Endothelial cell of umbilical vein (primary cell): ENCODE data around the gene AUTS2. TPM values are rescaled to one million over a fixed set of nuclear protein-coding genes. Genes with fewer than 3 reads are reported as not detected.

Experiments used
- BruUV-seq: library from RNA; stranded (reverse); fragments of 400-500 nt; replicated peaks from 2 replicates; lab custom pipeline; 2021; lab: Mats Ljungman, UMichigan
- CTCF ChIA-PET: fragments of 300-600, 350-600 bp; sonication (Branson Sonifier 250); formaldehyde crosslinking; loops from one replicate; lab custom pipeline; 2021; ENCODE audit warnings: antibody characterized with exemption, inconsistent platforms; lab: Charles Lee
- POLR2A ChIA-PET: fragments of 300-600, 350-600 bp; sonication (Branson Sonifier 250); formaldehyde crosslinking; loops from one replicate; lab custom pipeline; 2021; ENCODE audit warnings: antibody characterized with exemption, inconsistent platforms; lab: Charles Lee
- DNase-seq: peaks from one replicate; pipeline ENCODE4 v3.0.0-alpha.2; 2011; ENCODE audit warnings: low read depth, low spot score
- FAIRE-seq: peaks from 2 replicates; lab custom pipeline; 2011; peaks lifted over from hg19 to GRCh38; lab: Jason Lieb, UNC
- H2AFZ ChIP-seq: 2 replicates; pipeline ENCODE4 v1.6.0; 2012; ENCODE audit warnings: low read depth, low read length, control low read depth, inconsistent platforms
- H3K27ac ChIP-seq: 2 replicates; pipeline ENCODE4 v1.5.1; 2011; ENCODE audit warnings: low read depth, mild to moderate bottlenecking, control low read depth, low read length, moderate library complexity; ENCODE audit not compliant: insufficient read depth
- H3K27me3 ChIP-seq, 2 experiments: 2 replicates each; pipeline versions ENCODE4 v1.6.0 to v1.6.1; 2011; ENCODE audit warnings: low read length in 2 of 2, mixed read lengths in 1 of 2; ENCODE audit not compliant: control insufficient read depth in 2 of 2, insufficient read depth in 2 of 2
- H3K36me3 ChIP-seq, 2 experiments: 2 replicates in 1 of 2; 3 replicates in 1 of 2; pipeline ENCODE4 v1.5.1; 2011; ENCODE audit warnings: low read length in 2 of 2, mild to moderate bottlenecking in 1 of 2, moderate library complexity in 1 of 2; ENCODE audit not compliant: control insufficient read depth in 2 of 2, insufficient read depth in 2 of 2; ENCODE audit errors: extremely low read depth in 1 of 2
- H3K4me1 ChIP-seq: 3 replicates; pipeline ENCODE4 v1.5.1; 2011; ENCODE audit warnings: mild to moderate bottlenecking, low read length; ENCODE audit not compliant: control insufficient read depth, insufficient read depth; ENCODE audit errors: extremely low read depth
- H3K4me2 ChIP-seq: 2 replicates; pipeline ENCODE4 v1.6.1; 2011; ENCODE audit warnings: low read length, control low read depth, mixed read lengths; ENCODE audit not compliant: insufficient read depth
- H3K4me3 ChIP-seq, 3 experiments: fragments of 200-600 bp in 1 of 3; sonication (generic), shearing (Covaris generic) in 1 of 3; replicated peaks in 1 of 3; 2 replicates each; pipeline ENCODE4 v1.5.1; 2011 to 2016; ENCODE audit warnings: control low read depth in 3 of 3, low read length in 3 of 3, mild to moderate bottlenecking in 2 of 3, inconsistent platforms in 1 of 3, low read depth in 1 of 3, moderate library complexity in 1 of 3; ENCODE audit not compliant: insufficient read depth in 1 of 3
- H3K79me2 ChIP-seq: 2 replicates; pipeline ENCODE4 v1.6.0; 2012; ENCODE audit warnings: low read length, inconsistent platforms; ENCODE audit not compliant: control insufficient read depth, insufficient read depth
- H3K9ac ChIP-seq: replicated peaks from 2 replicates; pipeline ENCODE3; 2011; ENCODE audit warnings: low read length, control low read depth; ENCODE audit not compliant: insufficient read depth; ENCODE audit errors: extremely low read depth
- H3K9me1 ChIP-seq: replicated peaks from 3 replicates; pipeline ENCODE4 v1.6.0; 2011; ENCODE audit warnings: mild to moderate bottlenecking, low read length; ENCODE audit not compliant: control insufficient read depth, insufficient read depth; ENCODE audit errors: extremely low read depth
- H3K9me3 ChIP-seq: replicated peaks from 2 replicates; pipeline ENCODE4 v1.5.1; 2012; ENCODE audit warnings: low read length, inconsistent platforms; ENCODE audit not compliant: control insufficient read depth, insufficient read depth
- H4K20me1 ChIP-seq: replicated peaks from 2 replicates; pipeline ENCODE3; 2011; ENCODE audit warnings: mild to moderate bottlenecking, low read length; ENCODE audit not compliant: control insufficient read depth, insufficient read depth; ENCODE audit errors: extremely low read depth
- CTCF ChIP-seq, 2 donors: IDR thresholded peaks; 1 replicate in 1 of 2; 2 replicates in 1 of 2; pipeline ENCODE4 v1.5.1; 2011; ENCODE audit warnings: low read length in 2 of 2, mild to moderate bottlenecking in 2 of 2, moderate library complexity in 2 of 2, control low read depth in 1 of 2, inconsistent platforms in 1 of 2, low read depth in 1 of 2; ENCODE audit not compliant: insufficient read depth in 1 of 2; ENCODE audit errors: extremely low read depth in 1 of 2
- EZH2 ChIP-seq: IDR thresholded peaks from 2 replicates; pipeline ENCODE4 v1.6.1; 2012; ENCODE audit warnings: borderline replicate concordance, low read depth, mild to moderate bottlenecking, moderate library complexity, low read length, inconsistent platforms; ENCODE audit not compliant: severe bottlenecking
- FOS ChIP-seq: IDR thresholded peaks from 2 replicates; pipeline ENCODE4 v1.6.1; 2011; ENCODE audit warnings: mild to moderate bottlenecking, low read length, moderate library complexity, borderline replicate concordance; ENCODE audit not compliant: insufficient read depth
- GATA2 ChIP-seq: IDR thresholded peaks from 2 replicates; pipeline ENCODE4 v1.7.0; 2011; ENCODE audit warnings: low read depth, mild to moderate bottlenecking, moderate library complexity, mixed read lengths, low read length; ENCODE audit not compliant: insufficient read length, insufficient read depth
- JUN ChIP-seq: IDR thresholded peaks from 2 replicates; pipeline ENCODE4 v1.6.1; 2011; ENCODE audit warnings: borderline replicate concordance, low read depth; ENCODE audit not compliant: insufficient read length, insufficient read depth
- MYC ChIP-seq: IDR thresholded peaks from one replicate; pipeline ENCODE4 v1.6.1; 2011; ENCODE audit warnings: mild to moderate bottlenecking, low read depth, low read length
- POLR2A ChIP-seq: IDR thresholded peaks from 2 replicates; pipeline ENCODE4 v1.6.1; 2012; ENCODE audit warnings: low read depth, mild to moderate bottlenecking, control low read depth, low read length
- POLR2AphosphoS5 ChIP-seq: IDR thresholded peaks from 2 replicates; pipeline ENCODE4 v1.6.1; 2012; ENCODE audit warnings: low read depth, mild to moderate bottlenecking, control low read depth, low read length, moderate library complexity; ENCODE audit not compliant: insufficient read depth
- dilution Hi-C: fragments of 300-500 bp; cut with MboI; formaldehyde crosslinking; loops from one replicate; pipeline ENCODE4 v1.15.0; 2019; ENCODE audit warnings: low sequenced_read_pairs; ENCODE audit not compliant: extremely low pct_ligation_motif_present
- intact Hi-C: fragments of 100-400 bp; cut with micrococcal nuclease; formaldehyde crosslinking; loops from one replicate; pipeline ENCODE4 v1.10.0; 2022
- polyA plus RNA-seq, 4 experiments: library from polyadenylated mRNA; depleted of rRNA in 3 of 4; stranded (reverse) in 3 of 4; unstranded in 1 of 4; fragments of >200 nt; gene quantifications; 2 replicates each; pipeline versions ENCODE4 v1.2.1 to v1.2.3, GENCODE V29; 2011 to 2012; ENCODE audit warnings: missing spikeins in 1 of 4
- total RNA-seq: library from RNA; stranded (reverse); gene quantifications from 2 replicates; pipeline ENCODE4 v1.2.3, GENCODE V29; 2021
- TF ChIP-seq, protein P1 (sequence below): IDR thresholded peaks from 2 replicates; pipeline ENCODE4 v1.6.1; 2011; ENCODE audit not compliant: insufficient read depth, insufficient read length

Gene AUTS2
- total and polyA plus RNA-seq, 2 donors (not counting 3 experiments of a cell fraction or from before 2014, with no cell fraction given): 0.59 to 8.0 TPM

- intact Hi-C loops: no loop called here
- dilution Hi-C loops: no loop called here
- Histone ChIP-seq H3K9me1 (no peaks in the 10 kb centered on the region), H3K9me3 (no peaks in the 10 kb centered on the region), H3K4me2 (no peak overlapping the region), H4K20me1 (no peaks in the 10 kb centered on the region), H3K27ac (no peak overlapping the region), H3K79me2 (no peaks in the 10 kb centered on the region), H2AFZ (no peak overlapping the region), H3K4me1 (no peaks in the 10 kb centered on the region), H3K36me3 (no peaks in the 10 kb centered on the region), H3K27me3 (no peaks in the 10 kb centered on the region), H3K4me3 (no peak overlapping the region), H3K9ac (no peak overlapping the region)
- ChIA-PET POLR2A (no interaction called here), CTCF (no interaction called here)
- no peak for DNase-seq
- no peak for TF ChIP-seq POLR2A
- no peak for TF ChIP-seq MYC
- no peak for TF ChIP-seq POLR2AphosphoS5
- no peak for TF ChIP-seq JUN
- TF ChIP-seq GATA2: no peak
- TF ChIP-seq CTCF (IDR thresholded peaks at IDR 0.05; ENCODE audit: extremely low read depth in 1 of 2, insufficient read depth in 1 of 2, low read depth in 1 of 2, low read length in 2 of 2): no peak
- TF ChIP-seq, protein P1, sequence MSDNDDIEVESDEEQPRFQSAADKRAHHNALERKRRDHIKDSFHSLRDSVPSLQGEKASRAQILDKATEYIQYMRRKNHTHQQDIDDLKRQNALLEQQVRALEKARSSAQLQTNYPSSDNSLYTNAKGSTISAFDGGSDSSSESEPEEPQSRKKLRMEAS: no peak
- TF ChIP-seq FOS: no peak
- TF ChIP-seq EZH2: no peak
- no peak for FAIRE-seq
- BruUV-seq: no TSS peak
Measured at GRCh38 chr7:70016044-70016770, 417.9 kb downstream of the AUTS2 start.
